Neural cell (in vitro differentiated cells): ENCODE measurements around the gene FCAMR. TPM values are rescaled to one million over a fixed set of nuclear protein-coding genes. Genes with fewer than 3 reads are reported as not detected.

Source experiments
- H2AFZ ChIP-seq: fragments of 200-600, 300-800 bp; sonication (generic), shearing (Covaris generic); 2 replicates; pipeline ENCODE4 v1.6.0; 2014; ENCODE audit warnings: low read depth, mild to moderate bottlenecking, antibody characterized with exemption, low read length, moderate library complexity
- H3F3A ChIP-seq: fragments of 200-600 bp; shearing (Covaris generic); 2 replicates; pipeline ENCODE4 v1.6.1; 2016; ENCODE audit warnings: mild to moderate bottlenecking, moderate library complexity, mixed read lengths, antibody characterized with exemption, low read length; ENCODE audit not compliant: insufficient read depth, poor library complexity, severe bottlenecking
- H3K27ac ChIP-seq: fragments of 200-600, 300-800 bp; sonication (generic), shearing (Covaris generic); 2 replicates; pipeline ENCODE4 v1.5.1; 2014; ENCODE audit warnings: mild to moderate bottlenecking, low read length, moderate library complexity
- H3K27me3 ChIP-seq: fragments of 300-800, 200-600 bp; sonication (generic), shearing (Covaris generic); 2 replicates; pipeline ENCODE4 v1.6.0; 2014; ENCODE audit warnings: mild to moderate bottlenecking, low read depth, low read length, moderate library complexity; ENCODE audit not compliant: insufficient read depth
- H3K36me3 ChIP-seq: fragments of 300-800, 200-600 bp; sonication (generic), shearing (Covaris generic); 2 replicates; pipeline ENCODE4 v1.5.1; 2014; ENCODE audit warnings: mild to moderate bottlenecking, antibody characterized with exemption, low read length, moderate library complexity; ENCODE audit not compliant: insufficient read depth
- H3K4me2 ChIP-seq: fragments of 300-800, 200-600 bp; sonication (generic), shearing (Covaris generic); 2 replicates; pipeline ENCODE4 v1.6.0; 2014; ENCODE audit warnings: mild to moderate bottlenecking, low read length
- H3K4me3 ChIP-seq: fragments of 300-800, 200-600 bp; sonication (generic), shearing (Covaris generic); 2 replicates; pipeline ENCODE4 v1.5.1; 2014; ENCODE audit warnings: mild to moderate bottlenecking, low read length, moderate library complexity
- H3K79me2 ChIP-seq: fragments of 200-600 bp; shearing (Covaris generic); replicated peaks from 2 replicates; pipeline ENCODE4 v1.6.0; 2014; ENCODE audit warnings: mild to moderate bottlenecking, low read length, moderate library complexity; ENCODE audit not compliant: insufficient read depth
- H3K9ac ChIP-seq: fragments of 300-800, 200-600 bp; sonication (generic), shearing (Covaris generic); 2 replicates; pipeline ENCODE4 v1.6.1; 2016; ENCODE audit warnings: mild to moderate bottlenecking, low read length, mixed read lengths
- H3K9me2 ChIP-seq: fragments of 200-600 bp; shearing (Covaris generic); 2 replicates; pipeline ENCODE4 v1.6.1; 2016; ENCODE audit warnings: mild to moderate bottlenecking, low read length, mixed read lengths; ENCODE audit not compliant: insufficient read depth
- H3K9me3 ChIP-seq: fragments of 200-600, 300-800 bp; sonication (generic), shearing (Covaris generic); 2 replicates; pipeline ENCODE4 v1.6.1; 2016; ENCODE audit warnings: mild to moderate bottlenecking, mixed run types, low read length, moderate library complexity, mixed read lengths
- H4K20me1 ChIP-seq: fragments of 200-600 bp; shearing (Covaris generic); 2 replicates; pipeline ENCODE4 v1.6.1; 2016; ENCODE audit warnings: mild to moderate bottlenecking, mixed run types; ENCODE audit not compliant: insufficient read depth
- EP300 ChIP-seq: fragments of 450-650 bp; conservative IDR thresholded peaks from 2 replicates; pipeline ENCODE4 v1.6.1; 2014; ENCODE audit warnings: antibody characterized with exemption, mild to moderate bottlenecking, moderate library complexity; ENCODE audit not compliant: poor library complexity, severe bottlenecking
- EZH2 ChIP-seq: fragments of 200-600, 300-800 bp; shearing (Covaris generic), sonication (generic); IDR thresholded peaks from 2 replicates; pipeline ENCODE4 v1.6.1; 2014; ENCODE audit warnings: antibody characterized with exemption, low read length, borderline replicate concordance, mild to moderate bottlenecking; ENCODE audit not compliant: insufficient read depth, poor library complexity, severe bottlenecking
- MXI1 ChIP-seq: fragments of 450-650 bp; conservative IDR thresholded peaks from 2 replicates; pipeline ENCODE4 v1.6.1; 2014; ENCODE audit warnings: antibody characterized with exemption, mild to moderate bottlenecking; ENCODE audit not compliant: poor library complexity, severe bottlenecking
- POLR2AphosphoS5 ChIP-seq: IDR thresholded peaks from 2 replicates; pipeline ENCODE4 v1.6.1; 2012
- RAD21 ChIP-seq: fragments of 450-650 bp; conservative IDR thresholded peaks from 2 replicates; pipeline ENCODE4 v1.6.1; 2014; ENCODE audit warnings: antibody characterized with exemption, mild to moderate bottlenecking, moderate library complexity
- REST ChIP-seq: IDR thresholded peaks from 2 replicates; pipeline ENCODE4 v1.6.1; 2012; ENCODE audit warnings: borderline replicate concordance
- SMC3 ChIP-seq: fragments of 450-650 bp; conservative IDR thresholded peaks from 2 replicates; pipeline ENCODE4 v1.6.1; 2014; ENCODE audit warnings: antibody characterized with exemption, mild to moderate bottlenecking, moderate library complexity; ENCODE audit not compliant: poor library complexity
- TAF1 ChIP-seq: IDR thresholded peaks from 2 replicates; pipeline ENCODE4 v1.6.1; 2012; ENCODE audit warnings: low read depth
- polyA plus RNA-seq: library from polyadenylated mRNA; depleted of rRNA; stranded (reverse); fragments of >200 nt; gene quantifications from 2 replicates; pipeline ENCODE4 v1.2.3, GENCODE V29; 2014
- TF ChIP-seq, protein P1 (sequence below): fragments of 450-650 bp; IDR thresholded peaks from 2 replicates; pipeline ENCODE4 v1.5.1; 2014; ENCODE audit warnings: antibody characterized with exemption, mild to moderate bottlenecking, moderate library complexity; ENCODE audit not compliant: poor library complexity, severe bottlenecking

The FCAMR gene
- polyA plus RNA-seq, 1 donor from 2014 or later: not detected

GRCh38 chr1:206921772-206922265, 48.4 kb downstream of the FCAMR start, which contains the start of gene FCMR:
FCMR (minus strand) TSS chr1:206921941; CDS start chr1:206921854, 87 bp downstream.
- Histone ChIP-seq H3K9me2 (no peaks in the 10 kb centered on the region), H3K9me3 (no peaks in the 10 kb centered on the region), H3K79me2 (no peaks in the 10 kb centered on the region), H3K4me3 (no peak within 1 kb of the TSS), H3K36me3 (no peaks in the 10 kb centered on the region), H3K9ac (no peak within 1 kb of the TSS), H4K20me1 (no peaks in the 10 kb centered on the region), H2AFZ (no peak within 1 kb of the TSS), H3K4me2 (no peak within 1 kb of the TSS), H3K27ac (no peak within 1 kb of the TSS), H3F3A (no peaks in the 10 kb centered on the region), H3K27me3 (no peaks in the 10 kb centered on the region)
- TF ChIP-seq REST (no peak), RAD21 (no peak), SMC3 (no peak), EZH2 (no peak), TAF1 (no peak), POLR2AphosphoS5 (no peak), MXI1 (no peak), EP300 (no peak)
- TF ChIP-seq, protein P1, sequence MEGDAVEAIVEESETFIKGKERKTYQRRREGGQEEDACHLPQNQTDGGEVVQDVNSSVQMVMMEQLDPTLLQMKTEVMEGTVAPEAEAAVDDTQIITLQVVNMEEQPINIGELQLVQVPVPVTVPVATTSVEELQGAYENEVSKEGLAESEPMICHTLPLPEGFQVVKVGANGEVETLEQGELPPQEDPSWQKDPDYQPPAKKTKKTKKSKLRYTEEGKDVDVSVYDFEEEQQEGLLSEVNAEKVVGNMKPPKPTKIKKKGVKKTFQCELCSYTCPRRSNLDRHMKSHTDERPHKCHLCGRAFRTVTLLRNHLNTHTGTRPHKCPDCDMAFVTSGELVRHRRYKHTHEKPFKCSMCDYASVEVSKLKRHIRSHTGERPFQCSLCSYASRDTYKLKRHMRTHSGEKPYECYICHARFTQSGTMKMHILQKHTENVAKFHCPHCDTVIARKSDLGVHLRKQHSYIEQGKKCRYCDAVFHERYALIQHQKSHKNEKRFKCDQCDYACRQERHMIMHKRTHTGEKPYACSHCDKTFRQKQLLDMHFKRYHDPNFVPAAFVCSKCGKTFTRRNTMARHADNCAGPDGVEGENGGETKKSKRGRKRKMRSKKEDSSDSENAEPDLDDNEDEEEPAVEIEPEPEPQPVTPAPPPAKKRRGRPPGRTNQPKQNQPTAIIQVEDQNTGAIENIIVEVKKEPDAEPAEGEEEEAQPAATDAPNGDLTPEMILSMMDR: no peak

DNA sequence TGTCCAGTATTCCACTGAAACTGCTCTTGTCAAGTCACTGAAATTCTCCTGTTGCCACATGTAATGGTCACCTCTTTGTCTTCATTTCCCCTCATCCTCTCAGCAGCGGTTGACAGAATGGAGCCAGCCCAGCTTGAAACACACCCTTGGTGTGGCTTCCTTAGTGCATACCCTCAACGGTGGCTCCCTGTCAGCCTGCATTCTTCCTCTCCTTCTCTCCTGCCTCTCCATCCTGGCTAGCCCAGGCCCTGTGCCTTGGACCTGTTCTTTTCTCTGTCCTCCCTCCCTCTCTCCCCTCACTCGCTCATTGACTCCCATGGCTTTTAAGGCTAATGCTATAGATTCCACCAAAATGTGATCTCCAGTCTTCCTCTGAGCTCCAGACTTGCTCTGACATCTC, 52.2 kb downstream of the FCAMR start:
- Histone ChIP-seq H3K9me3 (no peaks in the 10 kb centered on the region), H3K27ac (no peak overlapping the region), H4K20me1 (no peaks in the 10 kb centered on the region), H3F3A (no peaks in the 10 kb centered on the region), H3K4me3 (no peak overlapping the region), H3K4me2 (no peak overlapping the region), H3K27me3 (no peaks in the 10 kb centered on the region), H3K9me2 (no peaks in the 10 kb centered on the region), H3K79me2 (no peaks in the 10 kb centered on the region), H3K36me3 (no peaks in the 10 kb centered on the region), H2AFZ (no peak overlapping the region), H3K9ac (no peak overlapping the region)
- no peak for TF ChIP-seq RAD21
- no peak for TF ChIP-seq REST
- TF ChIP-seq SMC3: no peak
- TF ChIP-seq EP300: no peak
- no peak for TF ChIP-seq TAF1
- no peak for TF ChIP-seq EZH2
- TF ChIP-seq MXI1: no peak
- TF ChIP-seq, protein P1: no peak
- no peak for TF ChIP-seq POLR2AphosphoS5
